GM12872 (cell line): Measurements from ENCODE around the gene GMNN.

Source experiments
- TF ChIP-seq, protein P1 (sequence below): IDR thresholded peaks from 3 replicates; pipeline ENCODE4 v1.5.1; 2011; ENCODE audit warnings: low read depth, mild to moderate bottlenecking, low read length, moderate library complexity; ENCODE audit not compliant: insufficient read depth

Gene GMNN

DNA sequence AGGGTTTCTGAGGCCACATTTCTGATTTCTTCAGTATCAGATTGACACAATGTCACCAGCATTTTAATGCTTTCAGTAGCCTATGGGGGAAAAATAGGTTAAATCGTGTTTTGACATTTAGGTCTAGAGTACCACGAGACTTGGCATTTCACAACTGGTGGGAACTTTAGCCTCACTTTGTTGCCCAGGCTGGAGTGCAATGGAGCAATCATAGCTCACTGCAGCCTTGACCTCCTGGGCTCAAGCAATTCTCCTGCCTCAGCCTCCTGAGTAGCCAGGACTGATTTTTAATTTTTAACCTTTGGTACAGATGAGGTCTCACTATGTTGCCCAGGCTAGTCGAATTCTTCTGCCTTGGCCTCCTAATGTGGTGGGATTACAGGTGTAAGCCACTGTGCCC, 35.0 kb downstream of the GMNN start:
- TF ChIP-seq, protein P1, sequence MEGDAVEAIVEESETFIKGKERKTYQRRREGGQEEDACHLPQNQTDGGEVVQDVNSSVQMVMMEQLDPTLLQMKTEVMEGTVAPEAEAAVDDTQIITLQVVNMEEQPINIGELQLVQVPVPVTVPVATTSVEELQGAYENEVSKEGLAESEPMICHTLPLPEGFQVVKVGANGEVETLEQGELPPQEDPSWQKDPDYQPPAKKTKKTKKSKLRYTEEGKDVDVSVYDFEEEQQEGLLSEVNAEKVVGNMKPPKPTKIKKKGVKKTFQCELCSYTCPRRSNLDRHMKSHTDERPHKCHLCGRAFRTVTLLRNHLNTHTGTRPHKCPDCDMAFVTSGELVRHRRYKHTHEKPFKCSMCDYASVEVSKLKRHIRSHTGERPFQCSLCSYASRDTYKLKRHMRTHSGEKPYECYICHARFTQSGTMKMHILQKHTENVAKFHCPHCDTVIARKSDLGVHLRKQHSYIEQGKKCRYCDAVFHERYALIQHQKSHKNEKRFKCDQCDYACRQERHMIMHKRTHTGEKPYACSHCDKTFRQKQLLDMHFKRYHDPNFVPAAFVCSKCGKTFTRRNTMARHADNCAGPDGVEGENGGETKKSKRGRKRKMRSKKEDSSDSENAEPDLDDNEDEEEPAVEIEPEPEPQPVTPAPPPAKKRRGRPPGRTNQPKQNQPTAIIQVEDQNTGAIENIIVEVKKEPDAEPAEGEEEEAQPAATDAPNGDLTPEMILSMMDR: no peak

DNA sequence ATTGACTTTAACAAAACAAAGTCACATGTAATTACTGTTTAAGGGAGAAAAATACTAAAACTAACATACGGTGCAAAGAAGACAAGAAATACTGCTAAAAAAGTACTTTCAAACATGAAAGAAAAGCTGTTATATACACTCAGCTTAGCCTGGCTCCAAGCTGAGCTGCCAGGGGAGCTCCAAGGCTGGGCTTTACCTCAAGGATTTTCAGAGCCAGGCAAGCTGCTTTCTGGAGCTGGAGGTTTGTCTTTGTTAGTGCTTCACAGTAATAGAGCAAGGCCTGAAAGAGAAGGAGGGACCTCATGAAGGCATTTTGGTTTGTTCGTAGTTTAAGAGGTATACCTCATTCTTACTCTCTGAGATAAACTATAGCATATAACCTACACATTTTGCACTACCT, 43.6 kb downstream of the GMNN start:
- TF ChIP-seq, protein P1: no peak

DNA sequence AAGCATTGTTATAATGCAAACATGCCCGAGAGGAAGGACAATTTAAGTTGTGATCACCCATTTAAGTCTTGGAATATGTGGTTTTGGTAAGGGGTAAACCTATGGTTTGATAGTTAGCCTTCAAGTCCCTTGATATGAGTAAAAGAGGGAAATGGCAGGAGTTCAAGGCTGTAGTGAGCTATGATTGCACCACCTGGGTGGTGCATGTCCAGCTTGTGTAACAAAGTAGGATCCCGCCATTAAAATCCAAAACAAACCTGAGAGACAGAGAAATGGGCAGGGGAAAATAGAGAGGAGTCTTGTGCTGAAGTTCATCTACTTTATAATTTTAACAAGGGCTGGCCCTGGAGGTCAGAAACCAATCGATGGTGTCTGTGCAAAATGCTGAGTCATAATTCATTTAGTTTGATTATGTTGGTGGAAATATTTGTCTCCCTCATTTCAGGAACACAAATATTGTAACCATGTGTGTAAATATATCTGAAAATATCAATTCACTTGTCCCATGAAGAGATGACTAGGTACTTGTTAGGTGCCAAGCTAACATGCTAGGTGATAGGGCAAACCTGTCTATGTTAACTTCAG, 47.2 kb downstream of the GMNN start:
- TF ChIP-seq, protein P1: no peak

DNA sequence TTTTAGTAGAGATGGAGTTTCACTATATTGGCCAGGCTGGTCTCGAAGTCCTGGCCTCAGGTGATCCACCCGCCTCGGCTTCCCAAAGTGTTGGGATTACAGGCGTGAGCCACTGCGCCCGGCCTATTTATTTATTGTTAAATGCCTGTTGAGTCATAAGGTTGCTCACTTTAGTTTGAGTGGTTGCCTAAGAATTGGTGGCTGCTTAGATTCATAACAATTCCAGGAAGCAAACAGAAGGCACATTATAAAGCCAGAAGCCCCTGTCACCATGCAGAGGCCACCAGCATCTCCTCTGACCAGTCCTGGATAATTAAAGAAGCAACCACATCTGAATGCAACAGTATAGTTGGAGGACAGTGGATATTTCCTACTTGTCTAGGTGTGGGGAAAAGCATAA, 48.0 kb downstream of the GMNN start:
- TF ChIP-seq, protein P1: no peak

DNA sequence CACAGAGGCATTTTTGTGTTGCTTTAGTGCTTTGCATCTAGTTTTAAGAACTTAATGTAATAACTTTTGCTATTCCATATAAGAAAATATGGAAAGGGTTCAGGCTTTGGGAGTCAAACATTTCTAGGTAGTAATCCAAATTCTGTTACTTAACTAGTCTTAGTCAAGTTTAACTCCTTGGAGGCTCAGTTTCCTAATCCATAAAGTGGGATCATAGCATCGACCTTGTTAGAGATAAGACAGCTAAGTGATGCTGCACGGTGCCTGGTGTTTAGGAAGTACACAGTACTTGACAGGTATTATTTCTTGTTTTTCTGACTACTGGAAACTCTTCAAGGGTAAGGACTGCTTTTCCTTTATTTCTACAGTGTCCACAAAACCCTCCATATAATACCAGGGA, 48.4 kb downstream of the GMNN start:
- TF ChIP-seq, protein P1: no peak

DNA sequence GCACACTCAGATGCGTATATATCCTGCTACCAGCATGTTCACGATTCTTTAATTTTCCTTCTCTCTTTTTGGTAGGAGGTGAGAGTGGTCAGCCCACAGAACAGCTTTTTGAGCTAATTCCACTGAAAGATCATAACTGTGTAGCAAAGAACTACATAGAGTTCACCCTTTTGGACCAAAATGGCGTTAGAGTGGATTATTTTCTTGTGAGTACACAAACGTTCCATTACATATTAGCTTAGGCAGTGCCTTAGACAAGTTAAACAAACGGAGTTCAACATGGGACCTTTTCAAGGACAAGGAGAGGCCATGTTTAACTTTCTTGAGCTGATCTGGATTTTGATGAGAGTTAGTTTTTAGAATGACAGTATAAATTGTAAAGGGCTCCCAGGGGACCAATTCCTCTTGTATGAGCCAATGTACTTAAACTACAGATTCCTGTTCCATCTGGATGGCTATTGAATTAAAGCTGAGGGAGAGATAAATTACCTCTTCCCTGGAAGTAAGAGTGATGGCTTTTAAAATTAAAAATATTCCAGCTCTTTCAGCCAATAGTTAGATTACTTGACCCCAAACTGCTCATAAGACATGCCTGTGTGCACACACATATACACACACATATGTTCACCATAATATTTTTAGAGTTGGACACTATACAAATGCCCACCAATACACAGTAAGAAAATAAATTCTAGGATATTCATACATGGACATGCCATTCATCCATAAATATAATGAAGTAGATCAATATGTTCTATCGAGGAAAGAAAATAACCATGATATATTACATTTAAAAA, 49.6 kb downstream of the GMNN start:
- TF ChIP-seq, protein P1: no peak

DNA sequence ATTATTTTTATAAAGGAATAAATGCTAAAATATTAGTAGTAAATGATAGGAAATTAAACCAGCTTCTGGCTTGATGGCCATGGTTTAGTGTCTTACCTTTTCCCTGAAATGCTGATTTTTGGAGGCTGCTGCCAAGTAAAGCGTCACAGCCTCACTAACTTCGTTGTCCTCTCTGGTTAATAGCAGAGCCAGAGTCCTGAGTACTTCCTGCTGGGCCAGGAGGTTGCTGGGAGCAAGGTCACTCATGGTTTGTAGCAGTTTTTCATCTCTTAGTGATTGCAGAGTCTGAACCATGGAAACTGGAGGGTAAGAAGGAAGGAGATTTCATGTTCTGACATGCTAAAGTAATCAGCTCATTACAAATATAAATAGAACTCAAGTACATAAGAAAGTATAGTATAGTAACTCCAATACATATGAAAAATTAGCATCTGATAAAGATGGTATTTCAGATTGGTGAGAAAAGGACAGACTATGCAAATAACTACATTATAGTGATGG, 50.4 kb downstream of the GMNN start:
- TF ChIP-seq, protein P1: no peak
